Right cardiac atrium (tissue), 5 donors: ENCODE results near the gene ATG14. TPM values are rescaled to one million over a fixed set of nuclear protein-coding genes. Genes with fewer than 3 reads are reported as not detected.
"Not testable (repeated sequence)": the region's sequence is repeated elsewhere in the genome, so short reads cannot be mapped to it uniquely, and the experiment has no call there.

Source experiments
- ATAC-seq, 2 donors: fragments of 200-7000 bp; cut with Tn5 transposase; one replicate each; pipeline versions ENCODE4 v1.8.0 to v1.9.1; 2020; ENCODE audit warnings: moderate library complexity in 2 of 2, mild to moderate bottlenecking in 1 of 2
- DNase-seq, 3 donors: peaks; one replicate each; pipeline ENCODE4 v3.0.0-alpha.2; 2020
- H3K27ac ChIP-seq: one replicate; pipeline ENCODE4 v1.5.1; 2013; ENCODE audit warnings: mild to moderate bottlenecking, low read length, control low read depth, moderate library complexity
- H3K27me3 ChIP-seq: one replicate; pipeline ENCODE4 v1.6.1; 2013; ENCODE audit not compliant: control insufficient read depth, insufficient read depth
- H3K4me1 ChIP-seq: one replicate; pipeline ENCODE4 v1.6.1; 2013; ENCODE audit warnings: low read length; ENCODE audit not compliant: control insufficient read depth, insufficient read depth
- H3K4me3 ChIP-seq: one replicate; pipeline ENCODE4 v1.5.1; 2013; ENCODE audit warnings: low read length, control low read depth
- H3K9me3 ChIP-seq: one replicate; pipeline ENCODE4 v1.6.1; 2013; ENCODE audit warnings: low read length; ENCODE audit not compliant: control insufficient read depth
- WGBS: extraction: QIAGEN DNeasy Blood & Tissue Kit; methylation state at CpG from one replicate; pipeline ENCODE4 v1.1.7; 2013; 5-methylcytosine and 5-hydroxymethylcytosine counted together
- intact Hi-C, 4 donors: fragments of 100-400 bp; cut with DNase I; formaldehyde crosslinking; loops; one replicate each; pipeline versions ENCODE4 v1.11.0 to v1.14.0; 2022 to 2023
- polyA plus RNA-seq: library from polyadenylated mRNA; stranded (reverse); fragments of 200-250 nt; gene quantifications from one replicate; pipeline ENCODE4 v1.2.3, GENCODE V29; 2013
- total RNA-seq, 4 donors: library from RNA; stranded (reverse); fragmentation: NEBNext Ultra II Directional; extraction: Animal tissue kit (Norgen Biotek cat#: 25700); gene quantifications; one replicate each; pipeline ENCODE4 v1.2.1, GENCODE V29; 2021
- donor health status: healthy with polysubstance abuse.
- donor health status: DM: no; HTN: yes; CAD: no.
- donor health status: DM: no; HTN: no; CAD: no.
- donor health status: DM: no; HTN: yes; CAD: no; lungs with severe emphysema.
- donor health status: DM: yes; HTN: yes; CAD: no.

The ATG14 gene
- total and polyA plus RNA-seq, 5 donors = 6.7 to 12.9 (median 10.5) TPM

- H3K9me3 ChIP-seq = no peaks in the 10 kb centered on the region
- DNase-seq (no peak), ATAC-seq (peak in 1 of 2 donors; percentile 83)
- WGBS = 78% methylated on average over 6 of the region's 6 CpGs
- no peak overlapping the region for H3K4me3 ChIP-seq
- H3K4me1 ChIP-seq = no peaks in the 10 kb centered on the region
- H3K27me3 ChIP-seq = no peaks in the 10 kb centered on the region
- no peak overlapping the region for H3K27ac ChIP-seq
- intact Hi-C loops = no loop called here
Observed at GRCh38 chr14:55386037-55386808, 25.4 kb downstream of the ATG14 start.

- Histone ChIP-seq H3K4me1 (no peaks in the 10 kb centered on the region), H3K27ac (no peak overlapping the region), H3K9me3 (no peaks in the 10 kb centered on the region), H3K4me3 (no peak overlapping the region), H3K27me3 (no peaks in the 10 kb centered on the region)
- ATAC-seq = peak; percentile 15 to 24
- intact Hi-C loops = no loop called here
- no peak for DNase-seq
- WGBS = 46% methylated on average over 3 of the region's 3 CpGs
Observed at GRCh38 chr14:55384536-55384935, 27.1 kb downstream of the ATG14 start.

GRCh38 chr14:55383541-55384140, 28.0 kb downstream of the ATG14 start:
- WGBS = 53% methylated on average over 5 of the region's 5 CpGs
- no peak overlapping the region for H3K4me3 ChIP-seq
- intact Hi-C loops = no loop called here
- H3K27me3 ChIP-seq = no peaks in the 10 kb centered on the region
- ATAC-seq = peak; percentile 22 to 23
- DNase-seq = no peak
- H3K27ac ChIP-seq = peak overlapping the region; percentile 64
- no peaks in the 10 kb centered on the region for H3K4me1 ChIP-seq
- no peaks in the 10 kb centered on the region for H3K9me3 ChIP-seq

- H3K27ac ChIP-seq, intact Hi-C loops, H3K4me1 ChIP-seq, H3K27me3 ChIP-seq, H3K9me3 ChIP-seq, H3K4me3 ChIP-seq: not testable (repeated sequence)
- ATAC-seq (peak; percentile 38 to 67), DNase-seq (peak in 1 of 3 donors; percentile 54)
- WGBS = 63% methylated on average over 10 of the region's 10 CpGs
Observed at GRCh38 chr14:55383056-55383466, 28.6 kb downstream of the ATG14 start.

GRCh38 chr14:55382483-55382882, 29.1 kb downstream of the ATG14 start:
- no peaks in the 10 kb centered on the region for H3K27me3 ChIP-seq
- ATAC-seq (no peak), DNase-seq (no peak)
- no peak overlapping the region for H3K4me3 ChIP-seq
- no peaks in the 10 kb centered on the region for H3K9me3 ChIP-seq
- intact Hi-C loops = no loop called here
- WGBS = 67% methylated on average over 4 of the region's 4 CpGs
- H3K4me1 ChIP-seq = no peaks in the 10 kb centered on the region
- H3K27ac ChIP-seq = no peak overlapping the region

GRCh38 chr14:55381561-55381960, 30.1 kb downstream of the ATG14 start:
- 92% methylated on average over 2 of the region's 2 CpGs for WGBS
- DNase-seq = no peak
- H3K27ac ChIP-seq = no peak overlapping the region
- no peak for ATAC-seq
- no peaks in the 10 kb centered on the region for H3K4me1 ChIP-seq
- H3K4me3 ChIP-seq = no peak overlapping the region
- H3K9me3 ChIP-seq = no peaks in the 10 kb centered on the region
- H3K27me3 ChIP-seq = no peaks in the 10 kb centered on the region
- intact Hi-C loops = no loop called here

GRCh38 chr14:55381040-55381439, 30.6 kb downstream of the ATG14 start:
- DNase-seq (no peak), ATAC-seq (no peak)
- H3K27me3 ChIP-seq = no peaks in the 10 kb centered on the region
- no peak overlapping the region for H3K27ac ChIP-seq
- intact Hi-C loops = no loop called here
- 85% methylated on average over 5 of the region's 5 CpGs for WGBS
- H3K4me1 ChIP-seq = no peaks in the 10 kb centered on the region
- H3K4me3 ChIP-seq = no peak overlapping the region
- H3K9me3 ChIP-seq = no peaks in the 10 kb centered on the region

GRCh38 chr14:55377236-55377635, 34.4 kb downstream of the ATG14 start:
- ATAC-seq (no peak), DNase-seq (no peak)
- Histone ChIP-seq H3K4me3 (no peak overlapping the region), H3K27ac (no peak overlapping the region), H3K27me3 (no peaks in the 10 kb centered on the region), H3K9me3 (no peaks in the 10 kb centered on the region), H3K4me1 (no peaks in the 10 kb centered on the region)
- 84% methylated on average over 5 of the region's 5 CpGs for WGBS
- intact Hi-C loops = no loop called here

- 93% methylated on average over 4 of the region's 4 CpGs for WGBS
- ATAC-seq (no peak), DNase-seq (no peak)
- Histone ChIP-seq H3K9me3 (no peaks in the 10 kb centered on the region), H3K27ac (no peak overlapping the region), H3K27me3 (no peaks in the 10 kb centered on the region), H3K4me3 (no peak overlapping the region), H3K4me1 (no peaks in the 10 kb centered on the region)
- intact Hi-C loops = no loop called here
Observed at GRCh38 chr14:55374771-55375170, 36.9 kb downstream of the ATG14 start.

- Histone ChIP-seq H3K9me3 (no peaks in the 10 kb centered on the region), H3K4me1 (no peaks in the 10 kb centered on the region), H3K4me3 (no peak overlapping the region), H3K27ac (no peak overlapping the region), H3K27me3 (no peaks in the 10 kb centered on the region)
- DNase-seq = no peak
- WGBS = 87% methylated on average over 5 of the region's 5 CpGs
- intact Hi-C loops = no loop called here
- no peak for ATAC-seq
Observed at GRCh38 chr14:55373784-55374705, 37.6 kb downstream of the ATG14 start.

GRCh38 chr14:55372825-55373224, 38.8 kb downstream of the ATG14 start:
- ATAC-seq (no peak), DNase-seq (no peak)
- Histone ChIP-seq H3K27me3 (no peaks in the 10 kb centered on the region), H3K4me3 (no peak overlapping the region), H3K9me3 (no peaks in the 10 kb centered on the region), H3K27ac (no peak overlapping the region), H3K4me1 (no peaks in the 10 kb centered on the region)
- intact Hi-C loops = no loop called here
- WGBS = 84% methylated on average over 7 of the region's 7 CpGs
